Measurements from ENCODE around the gene THBD. TPM values are rescaled to one million over a fixed set of nuclear protein-coding genes. Genes with fewer than 3 reads are reported as not detected.

THBD gene
- total RNA-seq, 1 donor from 2014 or later, result 104 TPM

DNA sequence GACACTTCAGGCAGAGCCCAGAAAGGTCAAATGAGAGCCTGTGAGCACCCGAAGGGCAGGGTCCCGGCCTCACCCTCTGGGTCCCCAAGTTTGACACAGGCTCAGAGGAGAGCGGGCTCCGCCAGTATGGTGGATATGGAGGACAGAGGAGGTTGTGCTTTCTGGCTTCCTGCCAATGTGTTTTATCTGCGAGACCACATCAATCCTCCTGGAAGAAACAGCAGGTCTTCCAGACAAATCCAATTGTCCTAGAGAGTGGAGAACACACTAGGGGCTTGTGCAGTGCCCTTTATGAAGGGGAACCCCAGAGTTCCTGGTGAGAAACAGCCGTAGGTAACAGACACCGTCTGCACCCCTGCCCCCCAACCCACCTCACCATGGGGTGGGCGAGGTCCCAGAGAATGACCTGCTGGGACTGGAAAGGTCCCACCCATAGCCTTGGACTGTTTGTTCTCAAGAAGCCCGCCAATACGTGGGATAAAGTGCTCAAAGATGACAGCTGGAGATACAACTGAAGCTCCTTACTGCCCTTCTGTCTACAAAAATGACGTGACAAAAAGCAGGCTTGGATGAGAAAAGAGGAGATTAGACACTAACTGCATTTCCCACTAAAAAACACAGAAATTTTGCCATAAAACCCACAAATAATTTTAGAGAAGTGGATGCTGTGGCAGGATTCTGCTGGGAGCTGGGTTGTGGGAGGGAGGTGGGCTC is 38.3 kb downstream of the THBD start:
- no peak for DNase-seq (ENCODE audit: low read depth, low spot score)

DNA sequence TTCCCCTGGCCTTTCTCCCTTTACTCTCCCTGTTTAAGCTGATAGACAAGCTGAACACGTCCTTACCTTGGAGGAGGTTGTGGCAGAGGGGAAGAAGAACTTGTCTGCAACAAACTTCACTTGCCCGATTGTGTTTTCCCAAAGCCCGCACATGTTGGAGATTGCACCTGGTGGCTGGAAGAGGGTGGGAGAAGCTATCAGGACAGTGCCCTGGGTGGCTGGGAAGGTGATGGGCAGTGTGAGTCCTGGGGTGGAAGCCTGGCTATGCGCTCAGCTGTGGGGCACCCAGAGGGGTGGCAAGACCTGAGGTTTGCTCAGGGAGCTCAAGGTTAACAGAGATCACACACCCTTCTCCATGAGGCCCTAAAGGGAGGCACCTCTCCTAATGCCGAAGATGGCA is 39.4 kb downstream of the THBD start:
- no peak for DNase-seq (ENCODE audit: low read depth, low spot score)

DNA sequence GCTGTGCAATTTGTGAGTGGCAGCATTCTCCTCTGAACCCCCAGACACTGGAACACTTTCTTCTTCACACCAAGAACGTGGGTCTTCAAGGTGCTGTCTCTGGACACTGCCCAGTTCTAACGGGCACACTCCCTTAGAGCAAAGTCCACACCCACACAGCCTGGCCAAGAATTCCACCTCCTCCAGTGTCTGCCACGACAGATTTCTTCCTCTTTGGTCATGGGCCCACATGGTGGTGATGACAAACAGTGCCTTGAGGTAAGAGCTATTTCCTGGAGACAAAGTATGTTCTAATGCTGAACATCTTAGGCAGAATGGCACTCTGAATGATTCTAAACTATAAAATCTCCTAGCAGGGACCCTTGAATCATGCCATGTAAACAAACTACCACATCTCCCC is 39.8 kb downstream of the THBD start:
- DNase-seq (ENCODE audit: low read depth, low spot score), result no peak

DNA sequence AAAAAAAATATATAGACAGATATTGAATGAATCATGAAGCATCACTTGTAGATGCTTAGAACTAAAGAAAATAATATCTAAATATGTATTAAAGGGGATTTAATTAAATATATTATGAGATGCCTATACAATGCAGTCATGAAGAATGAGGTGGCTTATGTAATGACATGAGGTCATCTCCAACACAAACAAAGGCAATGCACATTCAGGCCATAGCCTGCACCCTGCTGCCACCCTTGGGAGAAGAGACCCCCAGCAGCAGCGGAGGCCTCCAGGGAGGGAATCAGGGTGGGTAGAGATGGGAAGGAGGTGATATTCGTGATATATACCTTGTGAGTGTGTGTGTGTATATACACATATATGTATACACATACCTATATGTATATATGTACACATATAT is 40.8 kb downstream of the THBD start:
- DNase-seq (ENCODE audit: low read depth, low spot score), result no peak

DNA sequence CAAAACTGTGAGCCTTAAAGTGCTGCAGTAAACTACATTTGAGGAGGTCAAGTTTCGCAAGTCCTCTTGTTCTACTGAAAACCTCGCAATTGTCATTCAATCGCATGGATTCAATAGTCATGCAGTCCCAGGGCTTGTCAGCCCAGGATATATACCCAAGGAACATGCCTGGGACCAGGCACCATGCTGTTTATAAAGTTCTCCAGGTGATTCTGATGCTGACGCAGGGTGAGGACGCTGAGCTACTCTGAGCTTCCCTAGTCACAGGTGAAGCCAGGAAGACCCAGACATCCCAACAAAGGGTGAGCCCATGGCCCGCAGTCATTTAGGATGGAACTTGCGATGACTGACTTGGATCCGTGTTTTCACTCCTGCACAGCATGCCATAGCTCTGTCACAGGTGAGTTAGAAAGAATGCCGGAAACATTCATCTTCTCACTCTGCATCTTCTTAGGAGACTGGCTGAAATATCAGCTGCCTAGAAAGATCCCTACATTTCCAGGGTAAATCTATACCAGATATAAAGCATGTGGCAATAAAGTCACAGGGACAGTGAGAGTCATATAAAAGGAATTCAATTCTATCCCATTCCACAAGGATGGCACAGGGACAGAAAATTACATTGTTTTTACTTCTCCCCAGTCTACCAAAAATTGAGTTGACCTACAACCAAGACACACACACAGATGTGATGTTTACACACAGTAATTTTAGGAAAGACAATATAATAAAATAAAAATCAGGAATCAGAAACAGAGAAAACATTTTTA is 41.4 kb downstream of the THBD start:
- no peak for DNase-seq (ENCODE audit: low read depth, low spot score)

DNA sequence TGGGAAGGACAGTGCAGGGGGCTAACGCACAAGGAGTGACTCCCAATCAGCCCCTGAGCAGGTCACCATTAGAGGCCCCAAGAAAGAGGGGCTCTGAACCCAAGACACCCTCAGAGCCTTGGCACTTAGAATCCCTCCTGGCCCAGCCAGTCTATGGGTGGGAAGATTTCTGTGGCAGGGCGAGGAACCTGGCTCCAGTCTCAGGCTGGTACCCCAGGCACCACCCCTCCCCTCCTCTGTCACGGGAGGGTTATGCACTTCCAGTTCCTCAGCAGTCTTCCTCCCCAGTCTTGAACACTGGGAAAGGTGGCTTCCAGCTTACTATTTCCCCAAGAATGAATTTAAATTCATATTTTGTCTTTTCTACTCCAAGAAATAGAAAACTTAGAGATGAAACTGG is 42.0 kb downstream of the THBD start:
- no peak for DNase-seq (ENCODE audit: low read depth, low spot score)

DNA sequence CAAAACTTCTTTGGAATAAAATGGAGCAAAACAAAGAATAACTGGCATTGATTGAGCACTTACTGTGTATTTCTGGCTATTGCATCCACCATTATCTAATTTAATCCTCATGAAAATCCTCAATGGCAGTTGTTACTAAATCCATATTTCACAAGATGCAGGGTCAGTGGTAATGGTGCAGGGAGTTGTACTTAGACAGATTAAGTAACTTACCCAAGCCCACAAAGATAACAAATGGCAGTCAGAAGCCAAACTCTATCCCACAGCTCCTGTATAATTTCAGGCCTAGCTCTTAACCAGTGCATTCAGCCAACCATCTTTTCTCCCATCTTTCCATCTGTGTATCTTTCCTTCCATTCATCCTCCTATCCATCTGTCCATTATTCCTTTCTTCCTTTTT is 43.7 kb downstream of the THBD start:
- DNase-seq (ENCODE audit: low read depth, low spot score), result no peak

DNA sequence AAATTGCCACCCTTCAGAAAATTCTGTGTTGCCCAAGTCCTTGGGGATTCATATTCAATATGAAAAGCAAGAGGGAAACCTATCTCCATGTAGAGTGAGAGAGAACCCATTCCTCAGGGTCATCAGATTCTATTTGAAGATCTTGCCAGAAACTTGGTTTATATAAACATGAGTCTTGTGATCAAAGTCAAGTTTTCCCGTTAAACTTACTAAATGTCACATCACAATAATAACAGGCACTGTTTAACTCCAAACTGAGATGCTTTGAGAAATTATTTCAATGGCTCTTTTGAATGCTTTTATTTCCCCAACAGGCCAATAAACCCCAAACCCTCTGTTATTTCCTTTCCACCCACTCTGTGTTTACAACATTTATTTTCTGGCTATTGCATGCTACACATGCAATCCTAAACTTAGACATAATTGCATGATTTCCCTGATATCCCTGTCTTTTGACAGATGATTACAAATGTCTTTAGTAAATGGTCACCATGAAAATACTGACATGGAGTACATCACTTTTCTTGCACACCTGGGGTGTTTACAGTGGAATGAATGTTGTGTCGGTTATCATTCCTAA is 45.5 kb downstream of the THBD start:
- DNase-seq (ENCODE audit: low read depth, low spot score), result no peak

DNA sequence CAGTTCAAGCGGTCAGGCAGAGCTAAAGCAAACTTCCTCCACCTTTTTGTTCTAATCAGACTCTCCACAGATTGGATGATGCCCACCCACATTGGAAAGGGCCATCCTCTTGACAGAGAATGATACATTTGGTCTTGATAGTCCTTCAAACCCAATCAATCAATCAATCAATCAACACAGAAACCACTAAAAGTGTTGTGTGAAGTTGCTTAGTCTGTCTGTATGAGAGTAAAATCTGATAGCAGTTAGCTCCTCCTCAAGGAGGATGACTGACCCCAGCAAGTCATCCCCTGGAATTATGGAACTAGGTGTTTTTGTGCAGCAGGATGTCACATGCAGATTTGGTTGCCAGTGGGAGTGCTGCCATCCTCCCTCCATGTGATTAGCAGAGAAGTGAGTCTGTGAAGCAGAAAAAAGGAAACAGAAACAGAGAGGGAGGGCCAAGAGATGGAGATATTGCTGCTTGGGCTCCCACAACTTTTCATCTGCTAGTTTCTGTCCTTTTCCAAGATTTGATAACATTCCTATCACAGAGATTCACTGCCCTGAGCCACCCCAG is 46.3 kb downstream of the THBD start:
- no peak for DNase-seq (ENCODE audit: low read depth, low spot score)

DNA sequence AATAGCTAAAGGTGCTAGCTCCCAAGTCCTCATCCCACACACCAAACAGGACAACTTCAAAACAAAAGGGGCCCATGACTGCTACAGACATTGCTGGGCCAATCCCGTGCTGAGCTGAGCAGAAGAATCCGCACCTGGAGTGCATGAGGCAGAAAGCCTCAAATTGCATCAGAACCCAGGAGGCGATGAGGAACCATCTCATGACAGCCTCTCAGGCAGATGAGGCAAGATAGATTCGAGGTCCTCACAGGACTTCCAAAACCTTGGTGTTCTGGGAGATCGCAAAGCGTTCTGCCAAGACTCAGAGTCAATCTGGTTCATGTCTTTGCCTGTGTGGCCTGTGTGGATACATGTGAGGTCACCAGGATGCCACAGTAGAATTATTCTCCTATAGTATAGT is 47.2 kb downstream of the THBD start:
- DNase-seq (ENCODE audit: low read depth, low spot score), result no peak

DNA sequence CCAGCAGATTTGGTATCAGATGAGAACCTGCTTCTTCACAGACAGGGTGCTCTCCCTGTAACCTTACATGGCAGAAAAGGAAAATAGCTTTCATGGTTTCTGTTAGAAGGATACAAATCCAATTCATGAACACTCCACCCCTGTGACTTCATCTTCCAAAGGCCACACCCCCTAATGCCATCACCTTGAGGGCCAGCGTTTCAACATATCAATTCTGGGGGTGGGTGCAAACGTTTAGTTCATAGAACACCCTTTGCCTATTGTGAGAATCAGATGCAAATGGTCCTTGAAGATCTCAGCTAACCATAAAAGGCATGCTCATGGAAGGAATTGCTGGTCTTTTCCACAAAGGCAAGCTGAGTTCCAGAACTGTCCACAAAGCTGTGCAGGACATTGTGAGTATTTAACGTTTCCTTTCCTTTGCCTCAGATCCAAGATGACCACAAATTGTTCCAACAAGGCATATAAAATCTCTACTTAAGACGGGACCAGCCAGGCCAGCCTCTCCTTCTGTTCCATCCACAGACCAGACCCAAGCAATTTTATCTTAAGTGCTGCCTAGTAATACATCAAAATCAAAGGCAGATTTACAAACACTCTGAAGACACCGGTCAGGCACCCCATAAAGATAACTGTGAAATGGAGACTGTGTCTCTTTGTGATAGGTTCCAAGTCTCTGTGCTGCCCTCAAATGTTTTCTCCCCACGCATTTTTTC is 49.1 kb downstream of the THBD start:
- DNase-seq (ENCODE audit: low read depth, low spot score), result no peak

DNA sequence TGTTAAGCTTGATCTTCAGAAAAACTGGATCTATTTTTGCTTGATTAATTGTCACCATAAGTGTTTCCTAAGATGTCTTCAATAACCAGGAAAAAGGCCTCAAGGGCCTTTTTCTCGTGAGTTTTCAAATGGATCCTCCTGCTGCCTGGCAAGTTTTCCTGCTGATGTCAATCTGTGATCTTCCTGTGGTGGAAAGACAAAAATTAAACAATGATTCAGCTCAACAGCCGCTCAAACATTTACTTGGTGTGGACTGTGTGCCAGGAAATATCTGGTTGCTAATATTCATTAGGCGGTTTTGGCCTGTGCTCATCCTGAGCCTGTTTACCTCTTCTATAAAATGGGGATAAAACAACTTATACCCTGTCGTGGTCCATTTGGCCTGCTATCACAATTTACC is 49.7 kb downstream of the THBD start:
- no peak for DNase-seq (ENCODE audit: low read depth, low spot score)

DNA sequence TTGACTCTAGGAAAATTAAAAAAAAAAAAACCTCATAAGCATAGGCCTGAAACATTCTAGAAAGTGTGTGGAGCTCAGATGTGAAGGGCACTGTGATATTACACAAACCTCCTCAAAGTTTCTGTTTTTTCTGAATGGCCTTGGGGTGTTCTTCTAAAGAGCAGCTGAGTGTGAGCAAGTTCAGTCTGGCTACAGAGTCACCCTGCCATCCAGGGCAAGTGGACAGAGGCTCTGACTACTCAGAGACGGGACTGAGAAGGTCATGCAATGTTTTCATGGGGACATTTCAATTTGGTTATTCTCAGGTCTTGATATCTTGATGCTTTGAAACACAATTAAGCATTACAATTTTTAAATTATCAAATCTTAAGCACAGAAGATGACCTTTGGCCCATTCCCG is 51.0 kb downstream of the THBD start:
- no peak for DNase-seq (ENCODE audit: low read depth, low spot score)

DNA sequence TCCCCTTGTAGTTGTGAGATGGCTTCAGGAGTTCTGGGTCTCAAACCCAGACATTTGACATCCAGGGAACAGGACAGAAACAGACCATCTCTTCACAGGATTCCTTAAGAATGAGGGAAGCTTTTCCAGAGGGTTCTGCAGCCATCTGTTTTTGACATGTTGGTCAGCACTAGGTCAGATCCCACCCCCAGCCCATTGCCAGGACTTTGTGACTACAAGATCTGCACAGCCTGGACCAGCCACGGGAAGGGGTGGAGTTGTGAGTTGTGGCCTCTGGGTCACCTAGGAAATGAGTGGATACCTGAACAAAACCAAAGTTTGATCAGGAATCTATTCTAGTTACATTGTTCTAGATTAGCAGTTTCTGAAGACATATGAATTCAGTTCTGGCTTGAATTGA is 53.5 kb downstream of the THBD start:
- DNase-seq (ENCODE audit: low read depth, low spot score), result no peak

Other genes with a start within 250 kb of the THBD start
- not detected in 2 replicates for gene SSTR4, start 14.4 kb downstream of the THBD start, total RNA-seq
- gene CD93, start 36.7 kb upstream of the THBD start, total RNA-seq, result 312 and 553 TPM in 2 replicates

All from pulmonary artery endothelial cell (primary cell).